T-helper 9 cell (primary cell): ENCODE results near the gene P2RY2.
A peak's percentile ranks its signal among the peaks of the same experiment; 100 is the strongest.
"Not testable (repeated sequence)": the region's sequence is repeated elsewhere in the genome, so short reads cannot be mapped to it uniquely, and the experiment has no call there.

ENCODE experiments used
- DNase-seq: peaks from one replicate; pipeline ENCODE4 v3.0.0-alpha.2; 2020

Gene P2RY2

GRCh38 chr11:73229321-73229895, 11.3 kb downstream of the P2RY2 start:
- DNase-seq, result no peak

DNA sequence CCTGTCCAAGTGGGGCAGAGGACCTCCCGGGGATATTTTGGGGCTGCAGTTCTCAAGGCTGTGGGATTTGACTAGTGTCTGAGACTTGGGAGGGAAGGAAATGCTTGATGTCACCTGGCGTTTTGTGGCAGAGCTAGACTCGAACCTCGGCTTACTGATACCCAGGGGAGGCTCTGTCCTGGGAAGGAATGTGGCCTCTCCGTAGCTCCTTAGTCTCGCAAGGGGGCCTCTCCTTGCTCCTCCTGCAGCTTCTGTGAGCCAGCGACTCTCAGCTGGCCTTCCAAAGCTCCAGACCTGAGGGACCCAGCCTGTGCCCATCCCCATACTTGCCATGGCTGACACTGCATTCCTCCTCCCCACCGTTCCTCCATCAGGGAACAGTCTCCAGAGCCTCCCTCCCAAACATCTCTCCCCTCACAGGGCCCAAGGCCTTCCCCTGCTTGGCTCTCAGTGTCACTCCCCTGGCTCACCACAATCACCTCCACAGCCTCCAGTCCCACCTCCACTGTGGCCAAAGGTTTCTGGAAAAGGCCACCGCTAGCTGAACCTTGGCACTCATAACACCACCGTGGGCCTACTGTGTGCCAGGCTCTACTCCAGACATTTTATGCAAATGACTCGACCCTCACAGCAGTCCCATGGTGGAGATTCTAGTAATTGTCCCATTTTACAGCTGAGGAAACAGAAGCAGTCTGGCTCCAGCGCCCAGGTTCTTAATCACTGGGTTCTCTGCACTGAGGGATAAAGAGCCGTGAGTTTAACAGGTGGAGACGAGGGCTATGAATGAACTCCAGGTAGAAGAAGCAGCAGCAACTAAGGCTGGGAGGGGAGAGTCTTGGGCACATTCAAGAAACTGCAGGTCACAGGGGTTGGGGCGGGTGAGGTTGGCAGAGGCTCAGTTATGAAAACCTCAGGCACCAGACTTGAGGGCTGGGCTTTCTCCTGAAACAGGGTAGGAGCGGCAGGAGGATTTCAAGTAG, 12.1 kb downstream of the P2RY2 start:
- DNase-seq, result no peak

DNA sequence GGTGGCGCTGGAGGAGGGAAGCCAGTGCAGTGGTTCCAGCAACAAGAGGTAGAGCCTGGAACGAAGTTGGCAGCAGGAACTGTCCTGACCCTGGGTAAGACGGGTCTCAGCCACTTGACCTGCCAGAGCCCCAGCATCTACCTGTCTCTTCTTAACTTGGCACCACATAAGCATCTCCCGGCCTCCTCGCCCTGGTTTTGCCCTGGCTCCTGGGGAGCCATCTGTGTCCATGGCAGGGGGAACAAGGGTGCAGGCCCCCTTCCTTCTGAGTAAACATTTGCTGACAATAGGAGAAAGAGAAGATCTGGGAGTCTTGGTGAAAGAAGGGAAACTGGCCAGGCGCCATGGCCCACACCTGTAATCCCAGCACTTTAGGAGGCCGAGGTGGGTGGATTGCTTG, 12.8 kb downstream of the P2RY2 start:
- no peak for DNase-seq

DNA sequence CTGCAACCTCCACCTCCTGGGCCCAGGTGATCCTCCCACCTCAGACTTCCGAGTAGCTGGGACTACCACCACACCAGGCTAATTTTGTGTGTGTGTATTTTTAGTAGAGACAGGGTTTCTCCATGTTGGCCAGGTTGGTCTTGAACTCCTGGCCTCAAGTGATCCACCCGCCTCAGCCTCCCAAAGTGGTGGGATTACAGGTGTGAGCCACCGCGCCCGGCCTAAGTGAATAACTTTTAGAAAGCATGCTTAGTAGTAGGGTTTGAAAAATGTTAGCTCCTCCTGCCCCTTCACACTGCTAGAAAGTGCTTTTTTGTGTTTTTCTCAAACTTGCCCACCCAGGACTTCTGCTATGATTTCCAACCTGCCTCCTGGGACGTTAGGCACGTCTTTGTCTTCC, 14.4 kb downstream of the P2RY2 start:
- not testable (repeated sequence) for DNase-seq

GRCh38 chr11:73233211-73233610, 15.1 kb downstream of the P2RY2 start:
- DNase-seq, result no peak

- DNase-seq, result no peak
Measured at GRCh38 chr11:73233692-73234470, 15.8 kb downstream of the P2RY2 start.

GRCh38 chr11:73234471-73235181, 16.5 kb downstream of the P2RY2 start:
- no peak for DNase-seq

DNA sequence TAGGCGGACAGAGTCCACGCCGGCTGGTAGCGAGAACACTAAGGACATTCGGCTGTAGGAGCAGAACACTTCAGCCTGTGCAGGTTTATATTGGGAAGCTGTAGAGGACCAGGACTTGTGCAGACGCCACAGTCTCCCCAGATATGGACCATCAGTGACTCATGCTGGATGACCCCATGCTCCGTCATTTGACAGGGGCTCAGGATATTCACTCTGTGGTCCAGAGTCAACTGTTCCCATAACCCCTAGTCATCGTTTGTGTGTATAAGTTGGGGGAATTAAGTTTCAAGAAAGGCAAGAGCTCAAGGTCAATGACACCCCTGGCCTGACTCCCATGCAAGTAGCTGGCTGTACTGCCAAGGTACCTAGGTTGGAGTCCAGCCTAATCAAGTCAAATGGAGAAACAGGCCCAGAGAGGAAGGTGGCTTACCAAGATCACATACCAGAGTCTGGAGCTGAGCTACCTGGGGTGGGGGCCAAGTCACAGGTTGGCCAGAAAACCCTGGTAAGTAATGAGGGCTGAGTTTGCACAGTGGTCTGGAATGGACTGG, 17.2 kb downstream of the P2RY2 start:
- no peak for DNase-seq

GRCh38 chr11:73236205-73236765, 18.2 kb downstream of the P2RY2 start:
- DNase-seq, result no peak

- DNase-seq, result no peak
Measured at GRCh38 chr11:73236854-73237253, 18.8 kb downstream of the P2RY2 start.

DNA sequence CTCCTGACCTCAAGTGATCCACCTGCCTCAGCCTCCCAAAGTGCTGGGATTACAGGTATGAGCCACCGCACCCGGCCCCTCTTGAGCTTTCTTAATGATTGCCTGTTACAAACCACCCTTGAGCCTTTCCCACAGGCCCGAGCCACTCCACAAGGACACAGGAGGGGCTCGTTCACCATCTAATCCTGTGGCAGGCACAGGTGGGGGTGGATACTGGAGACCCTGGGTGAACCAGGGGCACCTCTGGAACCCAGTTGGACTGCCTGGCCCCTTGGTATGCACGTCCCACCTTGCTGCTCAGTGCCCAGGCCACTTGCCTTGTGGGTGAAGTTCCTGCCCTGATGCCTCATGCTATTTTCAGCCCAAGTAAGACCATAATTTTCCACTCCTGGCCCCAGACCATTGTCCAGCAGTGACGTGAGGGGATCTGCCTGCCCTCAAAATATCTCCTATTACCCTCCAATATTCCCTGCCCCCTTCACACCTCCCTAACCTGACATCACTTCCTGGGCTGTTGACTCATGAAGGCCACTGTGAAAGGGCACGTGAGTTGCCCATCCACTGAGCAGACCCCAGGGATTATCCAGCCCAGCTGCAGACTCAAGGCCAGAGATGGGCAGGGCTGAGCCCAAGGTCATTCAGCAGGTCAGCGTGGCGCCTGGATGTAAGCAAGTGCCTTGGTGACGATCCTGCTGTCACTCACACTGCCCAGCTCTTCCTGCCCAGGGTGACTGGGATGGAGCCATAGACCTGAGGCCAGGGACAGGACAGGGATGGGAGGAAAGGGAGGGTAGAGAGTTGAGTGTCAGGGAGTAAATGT, 19.6 kb downstream of the P2RY2 start:
- DNase-seq, result no peak

GRCh38 chr11:73239111-73239521, 21.0 kb downstream of the P2RY2 start:
- DNase-seq, result no peak

DNA sequence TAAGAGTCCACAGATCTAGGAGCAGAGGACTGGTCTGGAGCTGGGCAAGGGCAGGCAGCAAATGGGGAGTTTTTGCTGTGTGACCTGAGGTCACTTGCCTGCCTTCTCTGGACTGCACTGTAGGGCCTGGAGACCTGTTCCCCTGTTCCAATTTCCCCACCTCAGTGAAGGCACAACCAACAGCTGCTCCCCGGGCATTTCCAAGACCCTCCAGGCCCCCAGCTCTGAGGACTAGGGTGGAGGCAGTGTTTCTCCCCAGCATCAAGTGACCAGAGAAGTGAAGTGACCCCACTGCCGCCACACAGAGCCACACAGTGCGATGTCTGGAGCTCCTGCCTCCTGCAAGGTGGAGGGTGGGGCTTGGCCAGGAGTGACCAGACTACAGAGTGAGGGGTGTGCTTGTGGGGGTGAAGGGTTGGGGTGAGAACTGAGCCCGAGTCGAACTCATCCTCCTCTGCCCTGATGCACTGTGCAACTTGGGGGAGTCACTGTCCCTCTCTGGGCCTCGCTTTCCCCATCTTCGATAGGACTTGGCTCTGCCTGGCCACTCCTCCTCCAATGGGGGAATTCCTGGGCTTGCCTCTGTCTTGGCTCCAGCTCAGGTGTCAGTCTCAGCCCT, 21.6 kb downstream of the P2RY2 start:
- no peak for DNase-seq

GRCh38 chr11:73240190-73240781, 22.2 kb downstream of the P2RY2 start:
- no peak for DNase-seq

GRCh38 chr11:73241300-73241699, 23.2 kb downstream of the P2RY2 start:
- DNase-seq, result no peak

GRCh38 chr11:73242251-73243092, 24.4 kb downstream of the P2RY2 start:
- DNase-seq, result peak; percentile 44

- no peak for DNase-seq
Measured at GRCh38 chr11:73243093-73243485, 25.0 kb downstream of the P2RY2 start.

GRCh38 chr11:73244589-73245240, 26.6 kb downstream of the P2RY2 start:
- DNase-seq, result no peak

DNA sequence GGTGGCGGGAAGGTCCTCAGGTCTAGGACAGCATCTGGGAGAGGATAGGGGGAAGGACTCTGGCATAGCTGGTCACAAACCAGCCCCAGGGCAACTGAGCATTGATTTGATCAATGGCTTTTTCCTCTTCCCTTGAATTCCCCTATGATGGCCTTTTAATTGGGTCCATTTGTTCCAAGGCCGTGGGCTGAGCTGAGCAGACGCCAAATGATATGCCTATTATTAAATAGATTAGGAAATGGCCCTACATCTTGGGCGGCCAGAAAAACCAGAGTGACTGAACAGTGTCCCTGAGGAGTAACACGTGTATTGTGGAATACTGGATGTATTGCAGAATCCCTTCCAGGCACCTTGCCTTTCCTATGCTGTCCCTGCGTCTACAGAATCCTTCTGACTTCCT, 27.4 kb downstream of the P2RY2 start:
- DNase-seq, result no peak
